ENCODE results near the gene PIK3IP1.

Gene PIK3IP1

GRCh38 chr22:31305194-31305593 is 12.9 kb upstream of the PIK3IP1 start:
- DNase-seq = no peak

GRCh38 chr22:31302537-31302936 is 10.2 kb upstream of the PIK3IP1 start:
- no peak for DNase-seq

- DNase-seq = no peak
These were observed 9.7 kb upstream of the PIK3IP1 start for GRCh38 chr22:31302006-31302405.

- DNase-seq = no peak
These were observed 8.6 kb upstream of the PIK3IP1 start for GRCh38 chr22:31300896-31301295.

- peak; percentile 53 for DNase-seq
These were observed 3.8 kb upstream of the PIK3IP1 start for GRCh38 chr22:31295831-31296657.

GRCh38 chr22:31295360-31295759 is 3.1 kb upstream of the PIK3IP1 start:
- DNase-seq = no peak

- DNase-seq = no peak
These were observed 630 bp downstream of the PIK3IP1 start for GRCh38 chr22:31291481-31292235.

- DNase-seq = peak; percentile 86
These were observed 1.5 kb downstream of the PIK3IP1 start for GRCh38 chr22:31290494-31291471.

- DNase-seq = no peak
These were observed 2.9 kb downstream of the PIK3IP1 start for GRCh38 chr22:31289344-31289743.

GRCh38 chr22:31288496-31289240 is 3.6 kb downstream of the PIK3IP1 start:
- DNase-seq = no peak

- DNase-seq = no peak
These were observed 4.3 kb downstream of the PIK3IP1 start for GRCh38 chr22:31287818-31288495.

GRCh38 chr22:31286360-31287255 is 5.7 kb downstream of the PIK3IP1 start:
- no peak for DNase-seq

- DNase-seq = no peak
These were observed 7.8 kb downstream of the PIK3IP1 start for GRCh38 chr22:31284281-31285155.

GRCh38 chr22:31282748-31283468 is 9.4 kb downstream of the PIK3IP1 start:
- DNase-seq = no peak

- DNase-seq = no peak
These were observed 10.6 kb downstream of the PIK3IP1 start for GRCh38 chr22:31281733-31282132.

GRCh38 chr22:31279821-31280505 is 12.3 kb downstream of the PIK3IP1 start:
- DNase-seq = no peak

- DNase-seq = no peak
These were observed 13.0 kb downstream of the PIK3IP1 start for GRCh38 chr22:31279327-31279669.

GRCh38 chr22:31278626-31279326 is 13.5 kb downstream of the PIK3IP1 start:
- DNase-seq = no peak

Data from kidney glomerular epithelial cell (primary cell).